Fibroblast of lung (primary cell): ENCODE results near the gene ZNF521. TPM values are rescaled to one million over a fixed set of nuclear protein-coding genes. Genes with fewer than 3 reads are reported as not detected.

Source experiments
- DNase-seq, 2 donors: peaks; one replicate each; pipeline versions ENCODE4 v3.0.0 to v3.0.0-alpha.2; 2010; ENCODE audit warnings: low read depth in 2 of 2
- H2AFZ ChIP-seq: 2 replicates; pipeline ENCODE4 v1.5.1; 2012; ENCODE audit warnings: low read length, control low read depth, inconsistent platforms
- H3K27ac ChIP-seq: 2 replicates; pipeline ENCODE4 v1.5.1; 2011; ENCODE audit warnings: low read length, control low read depth; ENCODE audit not compliant: insufficient read depth
- H3K27me3 ChIP-seq: 2 replicates; pipeline ENCODE4 v1.5.1; 2011; ENCODE audit warnings: mild to moderate bottlenecking, low read length; ENCODE audit not compliant: control insufficient read depth, insufficient read depth
- H3K36me3 ChIP-seq: 2 replicates; pipeline ENCODE4 v1.5.1; 2011; ENCODE audit warnings: low read length; ENCODE audit not compliant: control insufficient read depth, insufficient read depth
- H3K4me1 ChIP-seq: 2 replicates; pipeline ENCODE4 v1.5.1; 2011; ENCODE audit warnings: low read length; ENCODE audit not compliant: control insufficient read depth, insufficient read depth; ENCODE audit errors: extremely low read depth
- H3K4me2 ChIP-seq: 2 replicates; pipeline ENCODE4 v1.5.1; 2011; ENCODE audit warnings: low read length, control low read depth; ENCODE audit not compliant: insufficient read depth; ENCODE audit errors: extremely low read depth
- H3K4me3 ChIP-seq, 4 experiments: fragments of 200-600 bp in 1 of 4; sonication (generic) in 1 of 4; replicated peaks in 1 of 4; 2 replicates each; pipeline ENCODE4 v1.5.1; 2011 to 2016; ENCODE audit warnings: low read length in 4 of 4, low read depth in 3 of 4, mild to moderate bottlenecking in 3 of 4, control low read depth in 2 of 4, inconsistent platforms in 1 of 4, mixed read lengths in 1 of 4; ENCODE audit not compliant: insufficient read depth in 1 of 4; ENCODE audit errors: control extremely low read depth in 1 of 4
- H3K79me2 ChIP-seq: 2 replicates; pipeline ENCODE4 v1.5.1; 2012; ENCODE audit warnings: mild to moderate bottlenecking, low read length, inconsistent platforms; ENCODE audit not compliant: control insufficient read depth, insufficient read depth
- H3K9ac ChIP-seq: 2 replicates; pipeline ENCODE4 v1.5.1; 2011; ENCODE audit warnings: mild to moderate bottlenecking, low read length, control low read depth; ENCODE audit not compliant: insufficient read depth
- H3K9me3 ChIP-seq: 2 replicates; pipeline ENCODE4 v1.5.1; 2012; ENCODE audit warnings: low read depth, low read length; ENCODE audit not compliant: control insufficient read depth, insufficient read depth
- H4K20me1 ChIP-seq: 2 replicates; pipeline ENCODE4 v1.5.1; 2011; ENCODE audit warnings: low read length; ENCODE audit not compliant: control insufficient read depth, insufficient read depth; ENCODE audit errors: extremely low read depth
- EZH2 ChIP-seq: IDR thresholded peaks from 2 replicates; pipeline ENCODE4 v1.5.1; 2012; ENCODE audit warnings: low read length, control low read depth, mild to moderate bottlenecking; ENCODE audit errors: missing control alignments
- polyA plus RNA-seq, 2 donors: library from polyadenylated mRNA; depleted of rRNA in 1 of 2; stranded (reverse) in 1 of 2; unstranded in 1 of 2; fragments of >200 nt; gene quantifications; 2 replicates each; pipeline ENCODE4 v1.2.1, GENCODE V29; 2011 to 2012; ENCODE audit warnings: missing spikeins in 1 of 2
- total RNA-seq: library from RNA; depleted of rRNA; stranded (reverse); fragments of >200 nt; gene quantifications from 2 replicates; pipeline ENCODE4 v1.2.1, GENCODE V29; 2014
- TF ChIP-seq, protein P1 (sequence below), 2 donors: IDR thresholded peaks in 1 of 2; conservative IDR thresholded peaks in 1 of 2; 1 replicate in 1 of 2; 2 replicates in 1 of 2; pipeline ENCODE4 v1.5.1; 2011 to 2012; ENCODE audit warnings: low read length in 2 of 2, control low read depth in 1 of 2, inconsistent platforms in 1 of 2, low read depth in 1 of 2, mild to moderate bottlenecking in 1 of 2

The ZNF521 gene
- total and polyA plus RNA-seq, 2 donors (not counting 1 experiment from before 2014, with no cell fraction given) = 25.2 to 43.6 TPM

DNA sequence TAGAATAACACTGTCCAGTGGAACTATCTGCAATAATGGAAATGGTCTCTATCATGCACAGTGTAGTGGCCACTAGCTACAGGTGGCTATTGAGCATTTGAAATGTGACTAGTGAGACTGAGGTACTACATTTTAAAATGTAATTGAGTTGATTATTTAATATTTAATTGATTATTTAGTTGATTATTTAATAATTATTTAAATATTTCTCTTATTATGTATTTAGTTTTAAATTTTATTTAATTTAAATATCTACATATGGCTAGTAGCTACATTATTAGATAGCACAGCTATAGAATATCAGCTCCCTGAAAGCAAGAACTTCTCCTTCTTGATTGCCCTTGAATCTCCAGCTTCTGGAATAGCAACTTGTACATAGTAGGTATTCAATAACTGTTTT is 12.8 kb upstream of the ZNF521 start:
- no peak overlapping the region for H3K27ac ChIP-seq
- no peak overlapping the region for H2AFZ ChIP-seq
- no peaks in the 10 kb centered on the region for H3K79me2 ChIP-seq
- no peaks in the 10 kb centered on the region for H3K4me1 ChIP-seq
- no peaks in the 10 kb centered on the region for H3K36me3 ChIP-seq
- no peak overlapping the region for H3K4me3 ChIP-seq
- no peaks in the 10 kb centered on the region for H4K20me1 ChIP-seq
- H3K27me3 ChIP-seq = no peaks in the 10 kb centered on the region
- H3K4me2 ChIP-seq = no peak overlapping the region
- no peak overlapping the region for H3K9ac ChIP-seq
- no peak for DNase-seq
- H3K9me3 ChIP-seq = no peaks in the 10 kb centered on the region
- TF ChIP-seq, protein P1, sequence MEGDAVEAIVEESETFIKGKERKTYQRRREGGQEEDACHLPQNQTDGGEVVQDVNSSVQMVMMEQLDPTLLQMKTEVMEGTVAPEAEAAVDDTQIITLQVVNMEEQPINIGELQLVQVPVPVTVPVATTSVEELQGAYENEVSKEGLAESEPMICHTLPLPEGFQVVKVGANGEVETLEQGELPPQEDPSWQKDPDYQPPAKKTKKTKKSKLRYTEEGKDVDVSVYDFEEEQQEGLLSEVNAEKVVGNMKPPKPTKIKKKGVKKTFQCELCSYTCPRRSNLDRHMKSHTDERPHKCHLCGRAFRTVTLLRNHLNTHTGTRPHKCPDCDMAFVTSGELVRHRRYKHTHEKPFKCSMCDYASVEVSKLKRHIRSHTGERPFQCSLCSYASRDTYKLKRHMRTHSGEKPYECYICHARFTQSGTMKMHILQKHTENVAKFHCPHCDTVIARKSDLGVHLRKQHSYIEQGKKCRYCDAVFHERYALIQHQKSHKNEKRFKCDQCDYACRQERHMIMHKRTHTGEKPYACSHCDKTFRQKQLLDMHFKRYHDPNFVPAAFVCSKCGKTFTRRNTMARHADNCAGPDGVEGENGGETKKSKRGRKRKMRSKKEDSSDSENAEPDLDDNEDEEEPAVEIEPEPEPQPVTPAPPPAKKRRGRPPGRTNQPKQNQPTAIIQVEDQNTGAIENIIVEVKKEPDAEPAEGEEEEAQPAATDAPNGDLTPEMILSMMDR (conservative IDR thresholded peaks at IDR 0.05 in 1 of 2, IDR thresholded peaks at IDR 0.05 in 1 of 2; ENCODE audit: low read depth in 1 of 2, low read length in 2 of 2) = no peak
- no peak for TF ChIP-seq EZH2

DNA sequence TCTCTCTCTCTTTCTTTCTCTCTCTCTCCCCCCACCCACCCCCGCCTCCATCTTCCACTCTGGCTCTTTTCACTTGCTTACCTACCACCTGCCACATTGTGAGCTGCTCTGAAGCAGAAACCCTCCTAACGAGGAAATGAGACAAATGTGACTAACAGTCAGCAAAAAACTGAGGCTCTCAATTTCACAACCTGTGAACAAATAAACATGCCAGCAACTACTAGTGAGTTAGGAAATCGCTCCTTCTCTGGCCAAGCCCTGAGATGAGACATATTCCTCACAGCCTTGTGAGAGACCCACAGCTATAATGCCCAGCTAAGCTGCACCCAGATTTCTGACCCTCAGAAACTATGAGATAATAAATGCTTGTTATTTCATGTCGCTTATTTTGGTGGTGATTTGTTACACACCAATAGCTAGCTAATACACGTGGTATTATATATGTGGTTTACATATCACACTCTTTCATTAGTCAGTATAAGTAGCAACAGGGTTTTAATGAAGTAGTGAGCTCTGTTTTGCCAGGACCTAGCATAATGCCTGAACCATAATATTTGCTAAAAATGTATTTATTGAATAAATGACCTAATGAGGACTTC is 8.4 kb upstream of the ZNF521 start:
- H4K20me1 ChIP-seq = no peaks in the 10 kb centered on the region
- H3K79me2 ChIP-seq = no peaks in the 10 kb centered on the region
- H3K27ac ChIP-seq = no peak overlapping the region
- DNase-seq = peak in 1 of 2 donors; percentile 21
- no peaks in the 10 kb centered on the region for H3K36me3 ChIP-seq
- no peaks in the 10 kb centered on the region for H3K9me3 ChIP-seq
- H3K4me1 ChIP-seq = no peaks in the 10 kb centered on the region
- no peak overlapping the region for H2AFZ ChIP-seq
- TF ChIP-seq, protein P1 (conservative IDR thresholded peaks at IDR 0.05 in 1 of 2, IDR thresholded peaks at IDR 0.05 in 1 of 2; ENCODE audit: low read depth in 1 of 2, low read length in 2 of 2) = no peak
- no peak overlapping the region for H3K9ac ChIP-seq
- no peaks in the 10 kb centered on the region for H3K27me3 ChIP-seq
- H3K4me3 ChIP-seq = no peak overlapping the region
- no peak overlapping the region for H3K4me2 ChIP-seq

- Histone ChIP-seq H3K4me2 (peak overlapping the region; percentile 77), H3K4me1 (peaks cover 4% of the 10 kb centered on the region), H3K9ac (no peak overlapping the region), H3K9me3 (no peaks in the 10 kb centered on the region), H3K4me3 (peak overlapping the region; percentile 52 to 80 (median 66)), H3K36me3 (no peaks in the 10 kb centered on the region), H3K79me2 (peaks cover 16% of the 10 kb centered on the region), H3K27ac (no peak overlapping the region), H4K20me1 (no peaks in the 10 kb centered on the region), H3K27me3 (no peaks in the 10 kb centered on the region), H2AFZ (no peak overlapping the region)
- TF ChIP-seq, protein P1 (conservative IDR thresholded peaks at IDR 0.05 in 1 of 2, IDR thresholded peaks at IDR 0.05 in 1 of 2; ENCODE audit: low read depth in 1 of 2, low read length in 2 of 2) = no peak
- TF ChIP-seq EZH2 = no peak
- DNase-seq = no peak
These were observed 1.1 kb upstream of the ZNF521 start for GRCh38 chr18:25353080-25353479.
